Measurements from ENCODE around the gene HEXA.

HEXA gene

GRCh38 chr15:72338148-72338547, 37.7 kb downstream of the HEXA start:
- TF ChIP-seq, protein P1, sequence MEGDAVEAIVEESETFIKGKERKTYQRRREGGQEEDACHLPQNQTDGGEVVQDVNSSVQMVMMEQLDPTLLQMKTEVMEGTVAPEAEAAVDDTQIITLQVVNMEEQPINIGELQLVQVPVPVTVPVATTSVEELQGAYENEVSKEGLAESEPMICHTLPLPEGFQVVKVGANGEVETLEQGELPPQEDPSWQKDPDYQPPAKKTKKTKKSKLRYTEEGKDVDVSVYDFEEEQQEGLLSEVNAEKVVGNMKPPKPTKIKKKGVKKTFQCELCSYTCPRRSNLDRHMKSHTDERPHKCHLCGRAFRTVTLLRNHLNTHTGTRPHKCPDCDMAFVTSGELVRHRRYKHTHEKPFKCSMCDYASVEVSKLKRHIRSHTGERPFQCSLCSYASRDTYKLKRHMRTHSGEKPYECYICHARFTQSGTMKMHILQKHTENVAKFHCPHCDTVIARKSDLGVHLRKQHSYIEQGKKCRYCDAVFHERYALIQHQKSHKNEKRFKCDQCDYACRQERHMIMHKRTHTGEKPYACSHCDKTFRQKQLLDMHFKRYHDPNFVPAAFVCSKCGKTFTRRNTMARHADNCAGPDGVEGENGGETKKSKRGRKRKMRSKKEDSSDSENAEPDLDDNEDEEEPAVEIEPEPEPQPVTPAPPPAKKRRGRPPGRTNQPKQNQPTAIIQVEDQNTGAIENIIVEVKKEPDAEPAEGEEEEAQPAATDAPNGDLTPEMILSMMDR (IDR thresholded peaks at IDR 0.05; ENCODE audit: low read depth, low read length, missing control alignments): no peak
- no peak overlapping the region for H3K4me3 ChIP-seq (replicated peaks; ENCODE audit: low read depth, low read length)
- DNase-seq (ENCODE audit: extremely low read depth, low read depth): no peak

GRCh38 chr15:72334842-72335241, 41.0 kb downstream of the HEXA start:
- TF ChIP-seq, protein P1 (IDR thresholded peaks at IDR 0.05; ENCODE audit: low read depth, low read length, missing control alignments): no peak
- no peak overlapping the region for H3K4me3 ChIP-seq (replicated peaks; ENCODE audit: low read depth, low read length)
- DNase-seq (ENCODE audit: extremely low read depth, low read depth): no peak

DNA sequence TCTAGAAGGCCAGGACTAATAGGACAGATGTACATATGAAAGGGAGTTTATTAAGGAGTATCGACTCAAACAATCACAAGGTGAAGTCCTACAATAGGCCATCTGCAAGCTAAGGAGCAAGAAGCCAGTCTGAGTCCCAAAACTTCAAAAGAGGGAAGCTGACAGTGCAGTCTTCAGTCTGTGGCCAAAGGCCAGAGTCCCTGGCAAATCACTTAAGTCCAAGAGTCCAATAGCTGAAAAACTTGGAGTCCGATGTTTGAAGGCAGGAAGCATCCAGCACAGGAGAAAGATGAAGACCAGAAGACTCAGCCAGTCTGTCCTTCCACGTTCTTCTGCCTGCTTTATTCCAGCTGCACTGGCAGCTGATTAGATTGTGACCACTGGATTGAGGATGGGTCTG, 44.8 kb downstream of the HEXA start:
- DNase-seq (ENCODE audit: extremely low read depth, low read depth): no peak

GRCh38 chr15:72323752-72324151, 52.1 kb downstream of the HEXA start:
- TF ChIP-seq, protein P1 (IDR thresholded peaks at IDR 0.05; ENCODE audit: low read depth, low read length, missing control alignments): no peak

More for the DNA sequence above, 44.8 kb downstream of the HEXA start:
- no peak overlapping the region for H3K4me3 ChIP-seq (replicated peaks; ENCODE audit: low read depth, low read length)
- TF ChIP-seq, protein P1 (IDR thresholded peaks at IDR 0.05; ENCODE audit: low read depth, low read length, missing control alignments): no peak

GRCh38 chr15:72319985-72320671, 55.7 kb downstream of the HEXA start, which contains the start of gene CELF6:
Gene CELF6 (minus strand): TSS chr15:72320157. CDS start chr15:72319874, 283 bp downstream.
- DNase-seq (ENCODE audit: extremely low read depth, low read depth): no peak
- H3K4me3 ChIP-seq (replicated peaks; ENCODE audit: low read depth, low read length): peak within 1 kb of the TSS; percentile 45
- TF ChIP-seq, protein P1 (IDR thresholded peaks at IDR 0.05; ENCODE audit: low read depth, low read length, missing control alignments): no peak

More at GRCh38 chr15:72323752-72324151, 52.1 kb downstream of the HEXA start:
- no peak for DNase-seq (ENCODE audit: extremely low read depth, low read depth)
- H3K4me3 ChIP-seq (replicated peaks; ENCODE audit: low read depth, low read length): no peak overlapping the region

- DNase-seq (ENCODE audit: extremely low read depth, low read depth): no peak
- peak overlapping the region; percentile 45; the same call in 1 of the 2 replicates for H3K4me3 ChIP-seq (replicated peaks; ENCODE audit: low read depth, low read length)
- TF ChIP-seq, protein P1 (IDR thresholded peaks at IDR 0.05; ENCODE audit: low read depth, low read length, missing control alignments): no peak
Measured at GRCh38 chr15:72319360-72319984, 56.3 kb downstream of the HEXA start.

Data from HFF-Myc (cell line).